HCT116 (cell line): ENCODE measurements around the gene GNB1L. TPM values are rescaled to one million over a fixed set of nuclear protein-coding genes. Genes with fewer than 3 reads are reported as not detected.

Source experiments
- ATAC-seq: fragments of 200-7000 bp; cut with Tn5 transposase; 2 replicates; pipeline ENCODE4 v1.9.1; 2020; ENCODE audit warnings: mild to moderate bottlenecking, moderate library complexity
- BruUV-seq: library from RNA; stranded (reverse); fragments of 400-500 nt; replicated peaks from 2 replicates; lab custom pipeline; 2021; lab: Mats Ljungman, UMichigan
- CTCF ChIA-PET: fragments of 300-600 bp; sonication (Branson Sonifier 250); formaldehyde crosslinking; loops from one replicate; lab custom pipeline; 2021; ENCODE audit warnings: antibody characterized with exemption; lab: Charles Lee
- POLR2A ChIA-PET: fragments of 300-600, 350-600 bp; sonication (Branson Sonifier 250); formaldehyde crosslinking; loops from one replicate; lab custom pipeline; 2021; ENCODE audit warnings: antibody characterized with exemption; lab: Charles Lee
- RAD21 ChIA-PET, 2 experiments: fragments of 300-600 bp; sonication (Branson Sonifier 250); formaldehyde crosslinking; loops; one replicate each; lab custom pipeline; 2023; ENCODE audit warnings: low total read pairs in 2 of 2; ENCODE audit not compliant: uncharacterized antibody in 2 of 2, unreplicated experiment in 2 of 2, low non-redundant PET in 1 of 2; lab: Charles Lee
- DNase-seq: peaks from one replicate; pipeline ENCODE4 v3.0.0-alpha.2; 2010; ENCODE audit warnings: low read depth, low spot score
- H2AFZ ChIP-seq: fragments of 200-600 bp; shearing (Covaris generic), sonication (generic); 2 replicates; pipeline ENCODE4 v1.6.1; 2017; ENCODE audit warnings: low read depth, mixed run types, mixed read lengths, antibody characterized with exemption, low read length; ENCODE audit not compliant: poor library complexity, severe bottlenecking
- H3K27ac ChIP-seq: 2 replicates; pipeline ENCODE4 v1.5.1; 2012; ENCODE audit warnings: low read depth, low read length
- H3K27me3 ChIP-seq: fragments of 200-600 bp; sonication (generic); 2 replicates; pipeline ENCODE4 v1.6.1; 2016; ENCODE audit warnings: mixed run types, low read length, mixed read lengths; ENCODE audit not compliant: insufficient read depth
- H3K36me3 ChIP-seq, 2 experiments: fragments of 200-500 bp in 1 of 2; fragments of 200-600 bp in 1 of 2; sonication (Bioruptor generic) in 1 of 2; sonication (generic) in 1 of 2; 2 replicates each; pipeline versions ENCODE4 v1.5.1 to v1.6.1; 2014 to 2016; ENCODE audit warnings: low read length in 2 of 2, inconsistent platforms in 1 of 2, mixed read lengths in 1 of 2, mixed run types in 1 of 2; ENCODE audit not compliant: insufficient read depth in 2 of 2, control insufficient read depth in 1 of 2
- H3K4me1 ChIP-seq, 2 experiments: fragments of 200-600 bp in 1 of 2; sonication (generic) in 1 of 2; 2 replicates each; pipeline versions ENCODE4 v1.5.1 to v1.6.1; 2012 to 2017; ENCODE audit warnings: low read length in 2 of 2, inconsistent platforms in 1 of 2, mild to moderate bottlenecking in 1 of 2, mixed read lengths in 1 of 2, mixed run types in 1 of 2, moderate library complexity in 1 of 2; ENCODE audit not compliant: insufficient read depth in 2 of 2, control insufficient read depth in 1 of 2
- H3K4me2 ChIP-seq: fragments of 200-600 bp; sonication (generic); 2 replicates; pipeline ENCODE4 v1.6.1; 2017; ENCODE audit warnings: mixed run types, low read length, mixed read lengths
- H3K4me3 ChIP-seq, 2 experiments: fragments of 200-600 bp in 1 of 2; sonication (generic) in 1 of 2; replicated peaks in 1 of 2; 2 replicates each; pipeline ENCODE4 v1.5.1; 2011 to 2016; ENCODE audit warnings: low read length in 2 of 2, control low read depth in 1 of 2, low read depth in 1 of 2, mild to moderate bottlenecking in 1 of 2, mixed read lengths in 1 of 2, mixed run types in 1 of 2
- H3K79me2 ChIP-seq: fragments of 200-600 bp; sonication (generic); 2 replicates; pipeline ENCODE4 v1.6.1; 2017; ENCODE audit warnings: mild to moderate bottlenecking, mixed run types, low read length, moderate library complexity, mixed read lengths; ENCODE audit not compliant: insufficient read depth
- H3K9ac ChIP-seq: fragments of 200-600 bp; sonication (generic); 2 replicates; pipeline ENCODE4 v1.6.1; 2016; ENCODE audit warnings: low read length, mixed read lengths
- H3K9me2 ChIP-seq: fragments of 200-600 bp; sonication (generic), shearing (Covaris generic); 2 replicates; pipeline ENCODE4 v1.6.1; 2017; ENCODE audit warnings: mixed run types, mild to moderate bottlenecking, moderate library complexity; ENCODE audit not compliant: insufficient read depth
- H3K9me3 ChIP-seq, 2 experiments: fragments of 200-500 bp in 1 of 2; fragments of 200-600 bp in 1 of 2; sonication (Bioruptor generic) in 1 of 2; sonication (generic) in 1 of 2; 2 replicates each; pipeline ENCODE4 v1.6.1; 2014 to 2017; ENCODE audit warnings: low read length in 2 of 2, mixed read lengths in 2 of 2, inconsistent platforms in 1 of 2, low read depth in 1 of 2, mild to moderate bottlenecking in 1 of 2, mixed run types in 1 of 2, moderate library complexity in 1 of 2; ENCODE audit not compliant: control insufficient read depth in 1 of 2, insufficient read depth in 1 of 2
- H4K20me1 ChIP-seq: fragments of 200-600 bp; sonication (generic), shearing (Covaris generic); 2 replicates; pipeline ENCODE4 v1.6.1; 2017; ENCODE audit warnings: mixed run types, mild to moderate bottlenecking, moderate library complexity; ENCODE audit not compliant: insufficient read depth
- EZH2 ChIP-seq: fragments of 200-600 bp; sonication (generic); IDR thresholded peaks from 2 replicates; pipeline ENCODE4 v1.6.1; 2017; ENCODE audit warnings: antibody characterized with exemption, mixed run types
- EZH2phosphoT487 ChIP-seq: fragments of 200-600 bp; IDR thresholded peaks from 2 replicates; pipeline ENCODE4 v1.6.1; 2018; ENCODE audit warnings: antibody characterized with exemption, borderline replicate concordance
- JUND ChIP-seq: IDR thresholded peaks from 2 replicates; pipeline ENCODE4 v1.6.1; 2012
- POLR2AphosphoS5 ChIP-seq: IDR thresholded peaks from 2 replicates; pipeline ENCODE4 v1.6.1; 2011; ENCODE audit warnings: mild to moderate bottlenecking, low read depth, low read length, moderate library complexity
- SIN3A ChIP-seq: IDR thresholded peaks from 2 replicates; pipeline ENCODE4 v1.6.1; 2012; ENCODE audit warnings: low read depth
- SRF ChIP-seq: IDR thresholded peaks from 2 replicates; pipeline ENCODE4 v1.6.1; 2012; ENCODE audit warnings: low read depth
- TCF7L2 ChIP-seq: IDR thresholded peaks from 2 replicates; pipeline ENCODE4 v1.7.0; 2011; ENCODE audit warnings: borderline replicate concordance, inconsistent platforms; ENCODE audit not compliant: insufficient read depth, insufficient read length; ENCODE audit errors: extremely low read depth
- ZFX ChIP-seq: fragments of 450-650 bp; IDR thresholded peaks from 2 replicates; pipeline ENCODE4 v1.6.1; 2017
- intact Hi-C: fragments of 100-400 bp; cut with micrococcal nuclease; formaldehyde crosslinking; loops from 2 replicates; pipeline ENCODE4 v1.10.0; 2022
- total RNA-seq: library from RNA; stranded (reverse); gene quantifications from one replicate; pipeline ENCODE4 v1.2.1, GENCODE V29; 2021; ENCODE audit not compliant: unreplicated experiment
- TF ChIP-seq, protein P1 (sequence below): IDR thresholded peaks from 2 replicates; pipeline ENCODE4 v1.6.1; 2011; ENCODE audit warnings: mild to moderate bottlenecking, low read length, moderate library complexity; ENCODE audit not compliant: insufficient replicate concordance; ENCODE audit errors: extremely low read depth
- TF ChIP-seq, protein P2 (sequence below), 3 experiments: fragments of 200-600 bp in 1 of 3; sonication (generic) in 1 of 3; IDR thresholded peaks in 2 of 3; conservative IDR thresholded peaks in 1 of 3; 2 replicates each; pipeline ENCODE4 v1.5.1; 2012 to 2017; ENCODE audit warnings: low read depth in 2 of 3, low read length in 2 of 3, antibody characterized with exemption in 1 of 3, borderline replicate concordance in 1 of 3, control low read depth in 1 of 3, mild to moderate bottlenecking in 1 of 3, mixed read lengths in 1 of 3, mixed run types in 1 of 3, moderate library complexity in 1 of 3; ENCODE audit not compliant: insufficient read depth in 1 of 3

The GNB1L gene
- total RNA-seq, 1 experiment from 2014 or later, result 12.1 TPM

DNA sequence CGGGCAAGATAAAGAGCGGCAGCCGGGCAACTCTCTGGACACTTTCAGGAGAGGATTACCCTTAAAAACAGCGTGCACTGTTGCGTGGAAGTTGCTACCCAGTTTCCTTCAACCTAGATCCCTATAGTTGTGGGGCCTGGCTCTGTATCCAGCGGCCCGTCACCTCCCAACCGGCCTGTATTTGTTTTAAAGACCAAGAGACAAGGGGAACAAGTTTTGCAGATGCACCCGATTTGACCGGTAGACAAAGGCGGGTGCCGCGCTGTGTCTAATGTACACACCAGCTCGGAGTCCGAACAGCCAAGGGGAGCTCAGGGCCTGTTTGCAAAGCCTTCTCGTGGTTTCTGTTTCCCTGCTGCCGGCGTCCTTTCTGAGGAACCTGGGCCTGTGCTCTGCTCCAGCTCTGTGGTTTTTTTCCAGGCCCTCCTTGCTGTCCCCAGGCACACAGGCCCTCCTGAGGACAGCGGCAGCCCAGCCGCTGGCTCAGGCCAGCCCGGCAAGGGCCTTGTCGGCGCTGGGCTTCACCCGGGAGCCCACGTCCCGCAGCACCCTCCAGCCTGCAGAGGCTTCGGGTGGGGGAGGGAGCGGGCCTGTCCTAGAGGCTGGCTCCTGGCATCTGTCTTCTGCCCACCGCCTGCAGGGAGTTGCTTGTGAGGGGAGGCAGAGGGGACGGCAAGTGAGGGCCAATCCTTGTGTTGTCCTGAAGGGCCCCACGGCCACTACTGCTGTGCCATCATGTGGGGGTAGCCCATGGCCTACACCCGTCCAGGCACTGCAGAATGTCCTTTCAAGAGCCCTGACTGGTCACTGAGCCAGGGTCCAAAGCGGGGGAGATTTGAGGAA, 92.7 kb downstream of the GNB1L start:
- Histone ChIP-seq H3K79me2 (peaks cover 6% of the 10 kb centered on the region; the same call in 1 of the 2 replicates), H2AFZ (no peak overlapping the region), H3K4me3 (no peak overlapping the region), H3K27me3 (no peaks in the 10 kb centered on the region), H3K4me2 (no peak overlapping the region), H3K9me2 (no peaks in the 10 kb centered on the region), H4K20me1 (no peaks in the 10 kb centered on the region), H3K4me1 (peaks cover 9 to 16% of the 10 kb centered on the region in 2 experiments), H3K36me3 (no peaks in the 10 kb centered on the region), H3K27ac (no peak overlapping the region), H3K9ac (no peak overlapping the region), H3K9me3 (no peaks in the 10 kb centered on the region)
- ATAC-seq, result no peak
- ChIA-PET POLR2A (no interaction called here), RAD21 (no interaction called here), CTCF (no interaction called here)
- TF ChIP-seq EZH2 (no peak), SIN3A (no peak), ZFX (no peak), SRF (no peak), EZH2phosphoT487 (no peak), POLR2AphosphoS5 (no peak), TCF7L2 (no peak), JUND (no peak)
- TF ChIP-seq, protein P1, sequence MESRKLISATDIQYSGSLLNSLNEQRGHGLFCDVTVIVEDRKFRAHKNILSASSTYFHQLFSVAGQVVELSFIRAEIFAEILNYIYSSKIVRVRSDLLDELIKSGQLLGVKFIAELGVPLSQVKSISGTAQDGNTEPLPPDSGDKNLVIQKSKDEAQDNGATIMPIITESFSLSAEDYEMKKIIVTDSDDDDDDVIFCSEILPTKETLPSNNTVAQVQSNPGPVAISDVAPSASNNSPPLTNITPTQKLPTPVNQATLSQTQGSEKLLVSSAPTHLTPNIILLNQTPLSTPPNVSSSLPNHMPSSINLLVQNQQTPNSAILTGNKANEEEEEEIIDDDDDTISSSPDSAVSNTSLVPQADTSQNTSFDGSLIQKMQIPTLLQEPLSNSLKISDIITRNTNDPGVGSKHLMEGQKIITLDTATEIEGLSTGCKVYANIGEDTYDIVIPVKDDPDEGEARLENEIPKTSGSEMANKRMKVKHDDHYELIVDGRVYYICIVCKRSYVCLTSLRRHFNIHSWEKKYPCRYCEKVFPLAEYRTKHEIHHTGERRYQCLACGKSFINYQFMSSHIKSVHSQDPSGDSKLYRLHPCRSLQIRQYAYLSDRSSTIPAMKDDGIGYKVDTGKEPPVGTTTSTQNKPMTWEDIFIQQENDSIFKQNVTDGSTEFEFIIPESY, result no peak
- TF ChIP-seq, protein P2, sequence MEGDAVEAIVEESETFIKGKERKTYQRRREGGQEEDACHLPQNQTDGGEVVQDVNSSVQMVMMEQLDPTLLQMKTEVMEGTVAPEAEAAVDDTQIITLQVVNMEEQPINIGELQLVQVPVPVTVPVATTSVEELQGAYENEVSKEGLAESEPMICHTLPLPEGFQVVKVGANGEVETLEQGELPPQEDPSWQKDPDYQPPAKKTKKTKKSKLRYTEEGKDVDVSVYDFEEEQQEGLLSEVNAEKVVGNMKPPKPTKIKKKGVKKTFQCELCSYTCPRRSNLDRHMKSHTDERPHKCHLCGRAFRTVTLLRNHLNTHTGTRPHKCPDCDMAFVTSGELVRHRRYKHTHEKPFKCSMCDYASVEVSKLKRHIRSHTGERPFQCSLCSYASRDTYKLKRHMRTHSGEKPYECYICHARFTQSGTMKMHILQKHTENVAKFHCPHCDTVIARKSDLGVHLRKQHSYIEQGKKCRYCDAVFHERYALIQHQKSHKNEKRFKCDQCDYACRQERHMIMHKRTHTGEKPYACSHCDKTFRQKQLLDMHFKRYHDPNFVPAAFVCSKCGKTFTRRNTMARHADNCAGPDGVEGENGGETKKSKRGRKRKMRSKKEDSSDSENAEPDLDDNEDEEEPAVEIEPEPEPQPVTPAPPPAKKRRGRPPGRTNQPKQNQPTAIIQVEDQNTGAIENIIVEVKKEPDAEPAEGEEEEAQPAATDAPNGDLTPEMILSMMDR (IDR thresholded peaks at IDR 0.05 in 2 of 3, conservative IDR thresholded peaks at IDR 0.05 in 1 of 3; ENCODE audit: borderline replicate concordance in 1 of 3, insufficient read depth in 1 of 3, low read depth in 2 of 3, low read length in 2 of 3), result no peak
- no TSS peak for BruUV-seq
- DNase-seq, result no peak
- intact Hi-C loops, result no loop called here
